Lung (tissue), 12 donors: Measurements from ENCODE around the gene KRT6B. TPM values are rescaled to one million over a fixed set of nuclear protein-coding genes. Genes with fewer than 3 reads are reported as not detected.

ENCODE experiments used
- ATAC-seq: fragments of 200-7000 bp; cut with Tn5 transposase; one replicate; pipeline ENCODE4 v1.9.1; 2020; ENCODE audit warnings: moderate number of reproducible peaks; ENCODE audit not compliant: insufficient read depth, low FRiP score
- DNase-seq, 3 donors: peaks; one replicate each; pipeline ENCODE4 v3.0.0-alpha.2; 2013 to 2017
- H3K27ac ChIP-seq, 2 donors: one replicate each; pipeline ENCODE4 v1.5.1; 2013; ENCODE audit warnings: mild to moderate bottlenecking in 2 of 2, moderate library complexity in 2 of 2, control low read depth in 1 of 2, inconsistent platforms in 1 of 2, low read depth in 1 of 2, low read length in 1 of 2
- H3K27me3 ChIP-seq, 3 donors: one replicate each; pipeline ENCODE4 v1.5.1; 2013; ENCODE audit warnings: low read length in 2 of 3; ENCODE audit not compliant: control insufficient read depth in 3 of 3, insufficient read depth in 3 of 3
- H3K36me3 ChIP-seq, 4 donors: one replicate each; pipeline ENCODE4 v1.5.1; 2013; ENCODE audit warnings: low read length in 4 of 4, mild to moderate bottlenecking in 1 of 4, moderate library complexity in 1 of 4; ENCODE audit not compliant: control insufficient read depth in 4 of 4, insufficient read depth in 4 of 4
- H3K4me1 ChIP-seq, 5 donors: one replicate each; pipeline ENCODE4 v1.5.1; 2013; ENCODE audit warnings: low read length in 5 of 5, mild to moderate bottlenecking in 2 of 5, moderate library complexity in 1 of 5; ENCODE audit not compliant: control insufficient read depth in 5 of 5, insufficient read depth in 5 of 5
- H3K4me3 ChIP-seq: one replicate; pipeline ENCODE4 v1.5.1; 2013; ENCODE audit warnings: mild to moderate bottlenecking, control low read depth, moderate library complexity
- H3K9ac ChIP-seq, 2 donors: one replicate each; pipeline ENCODE4 v1.5.1; 2013; ENCODE audit warnings: low read length in 2 of 2, control low read depth in 1 of 2; ENCODE audit not compliant: insufficient read depth in 1 of 2
- H3K9me3 ChIP-seq, 4 donors: one replicate each; pipeline ENCODE4 v1.5.1; 2013; ENCODE audit warnings: low read length in 3 of 4, mild to moderate bottlenecking in 1 of 4, moderate library complexity in 1 of 4; ENCODE audit not compliant: control insufficient read depth in 4 of 4, insufficient read depth in 3 of 4
- WGBS, 2 donors: extraction: QIAGEN DNeasy Blood & Tissue Kit; methylation state at CpG; one replicate each; pipeline ENCODE4 v1.1.7; 2013; 5-methylcytosine and 5-hydroxymethylcytosine counted together
- polyA plus RNA-seq, 2 donors: library from polyadenylated mRNA; stranded (reverse); fragments of 200-250 nt; gene quantifications; one replicate each; pipeline ENCODE4 v1.2.1, GENCODE V29; 2013
- total RNA-seq, 2 donors: library from RNA; depleted of rRNA in 1 of 2; stranded (reverse); fragments of >200 nt in 1 of 2; gene quantifications; one replicate each; pipeline ENCODE4 v1.2.1, GENCODE V29; 2014 to 2021
- TF ChIP-seq, protein P1 (sequence below): IDR thresholded peaks from 2 replicates; pipeline ENCODE4 v1.5.1; 2012; ENCODE audit warnings: mild to moderate bottlenecking; ENCODE audit errors: control extremely low read depth, extremely low read depth
- donor health status: control.
- donor health status: control.
- donor health status: Bipolar disorder and iron deficiency.
- donor health status: healthy.
- donor health status: DM: yes; HTN: yes; CAD: no.

KRT6B gene
- total and polyA plus RNA-seq, 4 donors, result 0.06 to 0.63 (median 0.25) TPM; not detected in 1

DNA sequence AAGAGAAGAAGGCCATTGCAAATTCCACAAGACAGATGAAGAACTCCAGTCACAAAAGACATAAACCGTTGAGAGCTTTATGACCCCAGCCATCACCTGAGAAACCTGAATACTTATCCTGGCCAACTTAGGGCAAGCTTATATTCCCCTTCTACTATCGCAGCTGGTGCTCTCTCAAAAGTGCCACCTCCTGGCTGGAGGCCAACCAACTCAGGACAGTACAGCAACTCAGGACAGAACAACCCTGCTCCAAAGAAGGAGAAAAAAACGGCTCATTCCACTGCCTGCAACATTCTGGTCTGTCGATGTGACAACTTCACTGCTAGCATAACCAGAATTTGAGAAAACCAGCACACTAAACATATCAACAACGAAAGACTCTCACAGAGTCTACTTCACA is 9.7 kb upstream of the KRT6B start:
- Histone ChIP-seq H3K27me3 (peaks cover 0 to 8% (median 0%) of the 10 kb centered on the region in 3 donors), H3K4me3 (no peak overlapping the region), H3K9me3 (no peaks in the 10 kb centered on the region), H3K4me1 (no peaks in the 10 kb centered on the region), H3K27ac (no peak overlapping the region), H3K36me3 (no peaks in the 10 kb centered on the region), H3K9ac (no peak overlapping the region)
- DNase-seq (peak in 1 of 3 donors; percentile 4), ATAC-seq (no peak)
- TF ChIP-seq, protein P1, sequence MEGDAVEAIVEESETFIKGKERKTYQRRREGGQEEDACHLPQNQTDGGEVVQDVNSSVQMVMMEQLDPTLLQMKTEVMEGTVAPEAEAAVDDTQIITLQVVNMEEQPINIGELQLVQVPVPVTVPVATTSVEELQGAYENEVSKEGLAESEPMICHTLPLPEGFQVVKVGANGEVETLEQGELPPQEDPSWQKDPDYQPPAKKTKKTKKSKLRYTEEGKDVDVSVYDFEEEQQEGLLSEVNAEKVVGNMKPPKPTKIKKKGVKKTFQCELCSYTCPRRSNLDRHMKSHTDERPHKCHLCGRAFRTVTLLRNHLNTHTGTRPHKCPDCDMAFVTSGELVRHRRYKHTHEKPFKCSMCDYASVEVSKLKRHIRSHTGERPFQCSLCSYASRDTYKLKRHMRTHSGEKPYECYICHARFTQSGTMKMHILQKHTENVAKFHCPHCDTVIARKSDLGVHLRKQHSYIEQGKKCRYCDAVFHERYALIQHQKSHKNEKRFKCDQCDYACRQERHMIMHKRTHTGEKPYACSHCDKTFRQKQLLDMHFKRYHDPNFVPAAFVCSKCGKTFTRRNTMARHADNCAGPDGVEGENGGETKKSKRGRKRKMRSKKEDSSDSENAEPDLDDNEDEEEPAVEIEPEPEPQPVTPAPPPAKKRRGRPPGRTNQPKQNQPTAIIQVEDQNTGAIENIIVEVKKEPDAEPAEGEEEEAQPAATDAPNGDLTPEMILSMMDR, result no peak
- WGBS, 2 donors, result 55 to 69% methylated on average over 5 of the region's 5 CpGs

DNA sequence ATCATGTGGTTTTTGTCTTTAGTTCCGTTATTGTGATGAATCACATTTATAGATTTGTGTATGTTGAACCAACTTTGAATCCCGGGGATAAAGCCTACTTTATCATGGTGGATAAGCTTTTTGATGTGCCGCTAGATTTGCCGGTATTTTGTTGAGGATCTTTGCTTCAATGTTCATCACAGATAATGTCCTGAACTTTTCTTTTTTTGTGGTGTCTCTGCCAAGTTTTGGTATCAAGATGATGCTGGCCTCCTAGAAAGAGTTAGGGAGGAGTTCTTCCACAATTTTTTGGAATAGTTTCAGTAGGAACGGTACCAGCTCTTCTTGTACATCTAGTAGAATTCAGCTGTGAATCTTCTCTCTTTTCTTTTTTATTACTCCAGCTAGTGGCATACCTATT is 6.9 kb upstream of the KRT6B start:
- H3K9me3 ChIP-seq, result no peaks in the 10 kb centered on the region
- TF ChIP-seq, protein P1, result no peak
- H3K27ac ChIP-seq, result no peak overlapping the region
- ATAC-seq, result no peak
- H3K36me3 ChIP-seq, result no peaks in the 10 kb centered on the region
- H3K4me3 ChIP-seq, result no peak overlapping the region
- peaks cover 0 to 5% (median 0%) of the 10 kb centered on the region in 3 donors for H3K27me3 ChIP-seq
- H3K4me1 ChIP-seq, result no peaks in the 10 kb centered on the region
- no peak overlapping the region for H3K9ac ChIP-seq
- no peak for DNase-seq
- WGBS, 2 donors, result 91 to 95% methylated on average over 5 of the region's 5 CpGs

DNA sequence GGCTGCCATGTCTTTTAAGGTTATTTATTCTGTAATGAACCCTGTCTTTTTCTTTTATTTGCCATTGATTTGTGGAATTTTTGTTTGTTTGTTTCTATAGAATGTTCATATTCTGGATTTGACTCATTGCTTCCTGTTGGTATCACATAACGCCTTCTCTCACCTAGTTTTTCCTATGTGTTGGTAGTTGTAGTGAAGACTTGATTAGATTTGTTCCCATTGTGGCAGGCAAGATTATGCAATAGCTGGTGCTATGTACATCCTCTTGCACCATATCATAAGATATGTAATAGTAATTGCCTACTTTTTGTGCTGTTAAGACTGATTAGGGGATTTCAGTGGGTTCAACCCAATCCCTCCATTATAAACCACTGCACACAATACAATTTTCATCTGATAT is 3.9 kb upstream of the KRT6B start:
- no peaks in the 10 kb centered on the region for H3K27me3 ChIP-seq
- WGBS, 2 donors, result 41 to 53% methylated on average over 1 of the region's 1 CpG
- no peak overlapping the region for H3K4me3 ChIP-seq
- TF ChIP-seq, protein P1, result no peak
- no peak overlapping the region for H3K27ac ChIP-seq
- no peak for DNase-seq
- H3K9ac ChIP-seq, result no peak overlapping the region
- ATAC-seq, result no peak
- H3K36me3 ChIP-seq, result no peaks in the 10 kb centered on the region
- no peaks in the 10 kb centered on the region for H3K4me1 ChIP-seq
- H3K9me3 ChIP-seq, result no peaks in the 10 kb centered on the region
